ENCODE data around the gene TRIO.

The TRIO gene

GRCh38 chr5:14131855-14132503, 11.2 kb upstream of the TRIO start:
- Histone ChIP-seq H3K9me3 (replicated peaks in 1 of 11) (peaks cover 11 to 34% (median 24%) of the 10 kb centered on the region in 11 experiments; a peak in 21 of 22 replicates), H3K27me3 (no peaks in the 10 kb centered on the region), H3K27ac (no peak overlapping the region), H3K36me3 (no peaks in the 10 kb centered on the region), H3K4me2 (no peak overlapping the region), H3K9ac (no peak overlapping the region), H3K4me1 (peaks cover 0 to 3% (median 0%) of the 10 kb centered on the region in 10 experiments; a peak in 1 of 20 replicates), H4K20me1 (no peaks in the 10 kb centered on the region), H3K4me3 (no peak overlapping the region)
- TF ChIP-seq Cebpa-rat (IDR thresholded peaks at IDR 0.05) = no peak

- no peak overlapping the region for H3K4me3 ChIP-seq
- H4K20me1 ChIP-seq = no peaks in the 10 kb centered on the region
- H3K27me3 ChIP-seq = no peaks in the 10 kb centered on the region
- H3K9me3 ChIP-seq (replicated peaks in 1 of 11) = peaks cover 11 to 34% (median 24%) of the 10 kb centered on the region in 11 experiments; a peak in 21 of 22 replicates
- no peak overlapping the region for H3K27ac ChIP-seq
- H3K4me1 ChIP-seq = peaks cover 0 to 3% (median 0%) of the 10 kb centered on the region in 10 experiments; a peak in 1 of 20 replicates
- H3K36me3 ChIP-seq = no peaks in the 10 kb centered on the region
- TF ChIP-seq Cebpa-rat (IDR thresholded peaks at IDR 0.05) = no peak
- no peak overlapping the region for H3K9ac ChIP-seq
- no peak overlapping the region for H3K4me2 ChIP-seq
These were observed 9.7 kb upstream of the TRIO start for GRCh38 chr5:14133394-14133793.

GRCh38 chr5:14134083-14134482, 9.1 kb upstream of the TRIO start:
- Histone ChIP-seq H3K4me1 (peaks cover 0 to 3% (median 0%) of the 10 kb centered on the region in 10 experiments; a peak in 1 of 20 replicates), H4K20me1 (no peaks in the 10 kb centered on the region), H3K36me3 (no peaks in the 10 kb centered on the region), H3K4me2 (no peak overlapping the region), H3K9me3 (replicated peaks in 1 of 11) (peaks cover 11 to 34% (median 24%) of the 10 kb centered on the region in 11 experiments; a peak in 21 of 22 replicates), H3K4me3 (no peak overlapping the region), H3K9ac (no peak overlapping the region), H3K27ac (no peak overlapping the region), H3K27me3 (no peaks in the 10 kb centered on the region)
- TF ChIP-seq Cebpa-rat (IDR thresholded peaks at IDR 0.05) = no peak

- H3K27me3 ChIP-seq = no peaks in the 10 kb centered on the region
- peaks cover 0 to 3% (median 0%) of the 10 kb centered on the region in 10 experiments; a peak in 1 of 20 replicates for H3K4me1 ChIP-seq
- peaks cover 11 to 34% (median 24%) of the 10 kb centered on the region in 11 experiments; a peak in 21 of 22 replicates for H3K9me3 ChIP-seq (replicated peaks in 1 of 11)
- H3K4me2 ChIP-seq = no peak overlapping the region
- TF ChIP-seq Cebpa-rat (IDR thresholded peaks at IDR 0.05) = no peak
- no peak overlapping the region for H3K27ac ChIP-seq
- H3K4me3 ChIP-seq = no peak overlapping the region
- H4K20me1 ChIP-seq = no peaks in the 10 kb centered on the region
- H3K9ac ChIP-seq = no peak overlapping the region
- no peaks in the 10 kb centered on the region for H3K36me3 ChIP-seq
These were observed 8.4 kb upstream of the TRIO start for GRCh38 chr5:14134771-14135170.

- Histone ChIP-seq H3K4me3 (no peak overlapping the region), H3K36me3 (no peaks in the 10 kb centered on the region), H3K27ac (no peak overlapping the region), H3K9me3 (replicated peaks in 1 of 11) (peaks cover 11 to 34% (median 24%) of the 10 kb centered on the region in 11 experiments; a peak in 21 of 22 replicates), H3K9ac (no peak overlapping the region), H4K20me1 (no peaks in the 10 kb centered on the region), H3K4me2 (no peak overlapping the region), H3K4me1 (peaks cover 0 to 3% (median 0%) of the 10 kb centered on the region in 10 experiments; a peak in 1 of 20 replicates), H3K27me3 (no peaks in the 10 kb centered on the region)
- TF ChIP-seq Cebpa-rat (IDR thresholded peaks at IDR 0.05) = no peak
These were observed 7.5 kb upstream of the TRIO start for GRCh38 chr5:14135621-14136020.

GRCh38 chr5:14136228-14136627, 6.9 kb upstream of the TRIO start:
- Histone ChIP-seq H4K20me1 (no peaks in the 10 kb centered on the region), H3K27ac (no peak overlapping the region), H3K4me1 (peaks cover 0 to 3% (median 0%) of the 10 kb centered on the region in 10 experiments; a peak in 1 of 20 replicates), H3K9me3 (replicated peaks in 1 of 11) (peaks cover 11 to 34% (median 24%) of the 10 kb centered on the region in 11 experiments; a peak in 21 of 22 replicates), H3K4me3 (no peak overlapping the region; a peak in 1 of 20 replicates), H3K27me3 (no peaks in the 10 kb centered on the region), H3K4me2 (no peak overlapping the region), H3K9ac (no peak overlapping the region), H3K36me3 (no peaks in the 10 kb centered on the region)
- no peak for TF ChIP-seq Cebpa-rat (IDR thresholded peaks at IDR 0.05)

GRCh38 chr5:14138608-14139540, 4.3 kb upstream of the TRIO start:
- peaks cover 6 to 11% (median 8%) of the 10 kb centered on the region in 10 experiments; a peak in 17 of 20 replicates for H3K4me1 ChIP-seq
- H3K36me3 ChIP-seq = no peaks in the 10 kb centered on the region
- no peak overlapping the region for H3K4me2 ChIP-seq
- H4K20me1 ChIP-seq = peaks cover 0 to 3% (median 2%) of the 10 kb centered on the region in 11 experiments; a peak in 11 of 22 replicates
- TF ChIP-seq Cebpa-rat (IDR thresholded peaks at IDR 0.05) = no peak
- no peak overlapping the region for H3K4me3 ChIP-seq
- H3K27ac ChIP-seq = no peak overlapping the region
- H3K9ac ChIP-seq = no peak overlapping the region
- peaks cover 11 to 32% (median 24%) of the 10 kb centered on the region in 11 experiments; a peak in 21 of 22 replicates for H3K9me3 ChIP-seq (replicated peaks in 1 of 11)
- no peaks in the 10 kb centered on the region for H3K27me3 ChIP-seq

GRCh38 chr5:14141764-14142163, 1.4 kb upstream of the TRIO start:
- Histone ChIP-seq H3K9me3 (replicated peaks in 1 of 11) (peaks cover 0 to 3% (median 0%) of the 10 kb centered on the region in 11 experiments; a peak in 1 of 22 replicates), H3K4me3 (peak overlapping the region in 5 of 10 experiments; percentile 72 to 98 (median 94); a peak in 7 of 20 replicates), H4K20me1 (peaks cover 26 to 32% (median 31%) of the 10 kb centered on the region in 11 experiments), H3K27me3 (no peaks in the 10 kb centered on the region), H3K36me3 (no peaks in the 10 kb centered on the region), H3K27ac (peak overlapping the region in 1 of 11 experiments; percentile 97; a peak in 2 of 22 replicates), H3K9ac (peak overlapping the region in 3 of 11 experiments; percentile 97 to 98 (median 98); a peak in 5 of 22 replicates), H3K4me2 (peak overlapping the region; percentile 78 to 93 (median 85)), H3K4me1 (peaks cover 22 to 26% (median 24%) of the 10 kb centered on the region in 10 experiments)
- TF ChIP-seq Cebpa-rat (IDR thresholded peaks at IDR 0.05) = no peak

Measured in BLaER1 treated with 17β-estradiol and CSF1 and Interleukin-3, amounts not matched to agents 10 nM and 100 nM (cell line).